ENCODE results near the gene DLG2. TPM values are rescaled to one million over a fixed set of nuclear protein-coding genes. Genes with fewer than 3 reads are reported as not detected.

The DLG2 gene
- total and polyA plus RNA-seq, 2 of the 8 experiments (the other 6 are each of a cell fraction or from before 2014, with no cell fraction given): 1.7 to 14.3 TPM

DNA sequence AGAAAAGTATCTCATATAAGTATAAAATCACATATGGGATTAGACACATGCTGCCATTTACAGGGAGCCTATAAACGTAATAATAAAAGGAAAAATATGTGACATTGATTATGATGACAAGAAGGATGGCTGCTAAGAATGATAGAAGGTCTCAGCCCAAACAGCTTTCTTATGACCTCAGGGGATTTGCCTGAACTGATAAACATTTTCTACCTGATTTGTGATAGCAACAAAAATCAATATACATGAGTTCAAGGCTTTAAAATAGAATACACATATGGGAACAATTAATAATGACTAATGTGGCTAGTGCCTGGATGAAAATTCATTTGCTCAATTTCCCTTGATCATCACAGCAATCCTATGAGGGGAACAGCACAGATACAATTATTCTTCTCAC is 1704.2 kb downstream of the DLG2 start:
- Histone ChIP-seq H3K23ac (ENCODE audit: insufficient read length) (no peak overlapping the region), H3K14ac (ENCODE audit: insufficient read length) (no peak overlapping the region), H3K56ac (replicated peaks; ENCODE audit: insufficient read length, low read depth, low read length) (no peak overlapping the region), H3K23me2 (ENCODE audit: low read depth, low read length) (no peaks in the 10 kb centered on the region), H2BK20ac (ENCODE audit: low read length) (no peak overlapping the region), H3K4ac (replicated peaks; ENCODE audit: insufficient read length, low read depth, low read length) (no peak overlapping the region), H3K9me3 (ENCODE audit: insufficient read depth in 2 of 2, low read depth in 1 of 2, low read length in 1 of 2) (no peaks in the 10 kb centered on the region), H3K27ac (ENCODE audit: low read depth, low read length) (no peak overlapping the region), H2AFZ (ENCODE audit: low read length) (no peak overlapping the region), H4K5ac (ENCODE audit: insufficient read length, low read depth, low read length) (no peak overlapping the region), H2BK5ac (ENCODE audit: low read depth, low read length) (no peak overlapping the region), H4K20me1 (replicated peaks in 1 of 2; ENCODE audit: control insufficient read depth in 1 of 2, insufficient read depth in 2 of 2, low read length in 2 of 2) (no peaks in the 10 kb centered on the region), H2BK15ac (ENCODE audit: low read length) (no peak overlapping the region), H3K27me3 (replicated peaks in 1 of 4; ENCODE audit: control insufficient read depth in 3 of 4, extremely low read depth in 1 of 4, insufficient read depth in 3 of 4, low read length in 3 of 4) (no peaks in the 10 kb centered on the region), H2AK5ac (ENCODE audit: low read depth, low read length) (no peak overlapping the region), H2BK120ac (replicated peaks; ENCODE audit: low read depth, low read length) (no peak overlapping the region), H3K4me2 (ENCODE audit: insufficient read depth in 1 of 2, low read depth in 2 of 2, low read length in 2 of 2) (no peak overlapping the region), H3K4me3 (ENCODE audit: extremely low read depth in 1 of 4, insufficient read depth in 2 of 4, low read depth in 3 of 4, low read length in 4 of 4) (no peak overlapping the region), H3K4me1 (replicated peaks in 1 of 4; ENCODE audit: control insufficient read depth in 3 of 4, insufficient read depth in 4 of 4, low read length in 3 of 4) (no peaks in the 10 kb centered on the region), H4K8ac (ENCODE audit: extremely low read depth, insufficient read depth, low read length) (no peak overlapping the region), H2BK12ac (ENCODE audit: low read depth, low read length) (no peak overlapping the region), H4K91ac (replicated peaks; ENCODE audit: insufficient read length, low read length) (no peak overlapping the region), H3K18ac (ENCODE audit: extremely low read depth, low read length) (no peak overlapping the region), H3K79me1 (ENCODE audit: low read depth, low read length) (no peaks in the 10 kb centered on the region), H3K79me2 (ENCODE audit: control insufficient read depth in 1 of 2, insufficient read depth in 2 of 2, low read length in 2 of 2) (no peaks in the 10 kb centered on the region), H3K36me3 (ENCODE audit: control insufficient read depth in 2 of 4, insufficient read depth in 4 of 4, low read length in 3 of 4) (no peaks in the 10 kb centered on the region), H3K9ac (replicated peaks in 1 of 4; ENCODE audit: extremely low read depth in 1 of 4, low read depth in 3 of 4, low read length in 3 of 4) (no peak overlapping the region)
- ChIA-PET CTCF (ENCODE audit: partially characterized antibody) (interaction anchor here (1.0 to 1.3 kb wide), 2 partner anchors 15 to 86 kb away, joined by 3 to 4 read pairs; no protein-coding TSS in a partner anchor), POLR2A (ENCODE audit: partially characterized antibody) (no interaction called here)
- FAIRE-seq (no peak), DNase-seq (ENCODE audit: low read depth in 1 of 2, low spot score in 2 of 2) (no peak)
- WGBS, 2 experiments (ENCODE audit: extremely low coverage in 1 of 2, insufficient coverage in 1 of 2, insufficient read length in 1 of 2, insufficient replicate concordance in 2 of 2, low coverage in 1 of 2, low lambda C conversion rate in 2 of 2, missing lambda C conversion rate in 1 of 2): 96% methylated on average over 1 of the region's 1 CpG; no CpG with 5 or more reads in 1 of the 2 experiments
- TF ChIP-seq, protein P1, sequence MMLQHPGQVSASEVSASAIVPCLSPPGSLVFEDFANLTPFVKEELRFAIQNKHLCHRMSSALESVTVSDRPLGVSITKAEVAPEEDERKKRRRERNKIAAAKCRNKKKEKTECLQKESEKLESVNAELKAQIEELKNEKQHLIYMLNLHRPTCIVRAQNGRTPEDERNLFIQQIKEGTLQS (IDR thresholded peaks at IDR 0.05; ENCODE audit: insufficient read depth, low read depth, low read length): no peak
- TF ChIP-seq, protein P2, sequence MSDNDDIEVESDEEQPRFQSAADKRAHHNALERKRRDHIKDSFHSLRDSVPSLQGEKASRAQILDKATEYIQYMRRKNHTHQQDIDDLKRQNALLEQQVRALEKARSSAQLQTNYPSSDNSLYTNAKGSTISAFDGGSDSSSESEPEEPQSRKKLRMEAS (IDR thresholded peaks at IDR 0.05): no peak
- TF ChIP-seq KDM4A (IDR thresholded peaks at IDR 0.05; ENCODE audit: low read depth, low read length, severe bottlenecking) (no peak), SAP30 (IDR thresholded peaks at IDR 0.05; ENCODE audit: insufficient read depth, insufficient replicate concordance, low read length) (no peak), TCF12 (IDR thresholded peaks at IDR 0.05; ENCODE audit: low read depth, low read length) (no peak), KDM5A (IDR thresholded peaks at IDR 0.05; ENCODE audit: low read length) (no peak), SP4 (IDR thresholded peaks at IDR 0.05; ENCODE audit: low read length) (no peak), POU5F1 (IDR thresholded peaks at IDR 0.05; ENCODE audit: low read depth, low read length) (no peak), RAD21 (IDR thresholded peaks at IDR 0.05 in 1 of 2, conservative IDR thresholded peaks at IDR 0.05 in 1 of 2; ENCODE audit: low read depth in 2 of 2, low read length in 2 of 2) (no peak), NRF1 (IDR thresholded peaks at IDR 0.05; ENCODE audit: low read depth, low read length) (no peak)
